ENCODE data around the gene CACNA1B. TPM values are rescaled to one million over a fixed set of nuclear protein-coding genes. Genes with fewer than 3 reads are reported as not detected.

CACNA1B gene
- total RNA-seq, 1 experiment from 2014 or later = 1.7 TPM

DNA sequence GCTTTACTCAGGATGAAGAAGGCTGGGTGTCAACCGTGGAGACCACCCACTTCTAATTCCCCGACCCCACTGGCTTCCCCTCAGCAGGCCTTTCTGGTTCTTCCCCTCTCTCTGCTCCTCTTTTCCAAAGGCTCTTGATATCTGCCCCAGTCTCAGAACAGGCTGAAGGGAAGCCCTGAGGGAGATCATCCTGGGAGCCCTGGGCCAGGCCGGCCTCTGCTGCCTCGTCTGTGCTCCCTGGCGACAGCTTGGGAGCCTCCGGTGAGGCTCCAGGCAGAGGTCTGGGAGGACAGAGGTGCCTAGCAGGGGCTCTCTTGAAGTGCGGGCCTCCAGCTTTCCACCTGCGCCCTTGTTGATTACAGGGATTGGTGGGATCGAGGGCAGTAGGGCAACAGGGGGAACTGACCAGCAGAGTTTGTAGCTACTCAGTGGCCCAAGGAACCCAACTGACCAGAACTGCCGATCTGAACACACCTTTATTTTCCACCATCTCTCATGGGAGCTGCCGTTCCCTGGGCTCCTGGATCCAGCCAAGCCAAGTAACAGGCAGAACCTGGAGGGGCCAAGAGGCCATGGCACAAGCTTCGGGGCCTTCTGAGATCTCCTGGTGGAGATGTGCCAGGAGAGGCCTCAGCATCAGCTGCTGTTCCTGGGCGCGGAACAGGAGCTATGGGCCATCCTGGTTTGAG is 198.5 kb downstream of the CACNA1B start:
- Histone ChIP-seq H3K4me2 (ENCODE audit: low read length) (no peak overlapping the region), H3K9ac (ENCODE audit: low read length) (no peak overlapping the region), H3K27me3 (ENCODE audit: insufficient read depth, low read length) (no peaks in the 10 kb centered on the region), H3K9me3 (ENCODE audit: control insufficient read depth in 1 of 2, insufficient read depth in 1 of 2, low read depth in 1 of 2, low read length in 2 of 2) (no peaks in the 10 kb centered on the region), H3K79me2 (ENCODE audit: insufficient read depth, low read length) (no peaks in the 10 kb centered on the region), H4K20me1 (ENCODE audit: insufficient read depth) (no peaks in the 10 kb centered on the region), H3K27ac (ENCODE audit: low read depth, low read length) (no peak overlapping the region), H3K4me1 (ENCODE audit: control insufficient read depth in 1 of 2, insufficient read depth in 2 of 2, low read length in 2 of 2) (no peaks in the 10 kb centered on the region), H3K36me3 (ENCODE audit: control insufficient read depth in 1 of 2, insufficient read depth in 2 of 2, low read length in 2 of 2) (no peaks in the 10 kb centered on the region), H2AFZ (ENCODE audit: low read depth, low read length, poor library complexity, severe bottlenecking) (no peak overlapping the region), H3K4me3 (replicated peaks in 1 of 2; ENCODE audit: low read depth in 1 of 2, low read length in 2 of 2) (no peak overlapping the region), H3K9me2 (ENCODE audit: insufficient read depth) (no peaks in the 10 kb centered on the region)
- DNase-seq (ENCODE audit: low read depth, low spot score) (no peak), ATAC-seq (no peak)
- BruUV-seq (replicated peaks) = no TSS peak
- intact Hi-C loops (cut with micrococcal nuclease) = no loop called here
- no peak for TF ChIP-seq CEBPB (IDR thresholded peaks at IDR 0.05; ENCODE audit: low read depth)
- TF ChIP-seq JUND (IDR thresholded peaks at IDR 0.05) = no peak
- no peak for TF ChIP-seq RAD21 (IDR thresholded peaks at IDR 0.05; ENCODE audit: low read depth)
- no peak for TF ChIP-seq SRF (IDR thresholded peaks at IDR 0.05; ENCODE audit: low read depth)
- TF ChIP-seq ZBTB33 (IDR thresholded peaks at IDR 0.05; ENCODE audit: extremely low read depth, insufficient replicate concordance, low read length) = no peak
- TF ChIP-seq, protein P1, sequence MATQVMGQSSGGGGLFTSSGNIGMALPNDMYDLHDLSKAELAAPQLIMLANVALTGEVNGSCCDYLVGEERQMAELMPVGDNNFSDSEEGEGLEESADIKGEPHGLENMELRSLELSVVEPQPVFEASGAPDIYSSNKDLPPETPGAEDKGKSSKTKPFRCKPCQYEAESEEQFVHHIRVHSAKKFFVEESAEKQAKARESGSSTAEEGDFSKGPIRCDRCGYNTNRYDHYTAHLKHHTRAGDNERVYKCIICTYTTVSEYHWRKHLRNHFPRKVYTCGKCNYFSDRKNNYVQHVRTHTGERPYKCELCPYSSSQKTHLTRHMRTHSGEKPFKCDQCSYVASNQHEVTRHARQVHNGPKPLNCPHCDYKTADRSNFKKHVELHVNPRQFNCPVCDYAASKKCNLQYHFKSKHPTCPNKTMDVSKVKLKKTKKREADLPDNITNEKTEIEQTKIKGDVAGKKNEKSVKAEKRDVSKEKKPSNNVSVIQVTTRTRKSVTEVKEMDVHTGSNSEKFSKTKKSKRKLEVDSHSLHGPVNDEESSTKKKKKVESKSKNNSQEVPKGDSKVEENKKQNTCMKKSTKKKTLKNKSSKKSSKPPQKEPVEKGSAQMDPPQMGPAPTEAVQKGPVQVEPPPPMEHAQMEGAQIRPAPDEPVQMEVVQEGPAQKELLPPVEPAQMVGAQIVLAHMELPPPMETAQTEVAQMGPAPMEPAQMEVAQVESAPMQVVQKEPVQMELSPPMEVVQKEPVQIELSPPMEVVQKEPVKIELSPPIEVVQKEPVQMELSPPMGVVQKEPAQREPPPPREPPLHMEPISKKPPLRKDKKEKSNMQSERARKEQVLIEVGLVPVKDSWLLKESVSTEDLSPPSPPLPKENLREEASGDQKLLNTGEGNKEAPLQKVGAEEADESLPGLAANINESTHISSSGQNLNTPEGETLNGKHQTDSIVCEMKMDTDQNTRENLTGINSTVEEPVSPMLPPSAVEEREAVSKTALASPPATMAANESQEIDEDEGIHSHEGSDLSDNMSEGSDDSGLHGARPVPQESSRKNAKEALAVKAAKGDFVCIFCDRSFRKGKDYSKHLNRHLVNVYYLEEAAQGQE (IDR thresholded peaks at IDR 0.05; ENCODE audit: low read depth) = no peak
- TF ChIP-seq POLR2A (IDR thresholded peaks at IDR 0.05; ENCODE audit: borderline replicate concordance, extremely low read depth, insufficient read depth, insufficient read length) = no peak
- no peak for TF ChIP-seq POLR2AphosphoS5 (IDR thresholded peaks at IDR 0.05; ENCODE audit: low read depth, low read length)
- TF ChIP-seq, protein P2, sequence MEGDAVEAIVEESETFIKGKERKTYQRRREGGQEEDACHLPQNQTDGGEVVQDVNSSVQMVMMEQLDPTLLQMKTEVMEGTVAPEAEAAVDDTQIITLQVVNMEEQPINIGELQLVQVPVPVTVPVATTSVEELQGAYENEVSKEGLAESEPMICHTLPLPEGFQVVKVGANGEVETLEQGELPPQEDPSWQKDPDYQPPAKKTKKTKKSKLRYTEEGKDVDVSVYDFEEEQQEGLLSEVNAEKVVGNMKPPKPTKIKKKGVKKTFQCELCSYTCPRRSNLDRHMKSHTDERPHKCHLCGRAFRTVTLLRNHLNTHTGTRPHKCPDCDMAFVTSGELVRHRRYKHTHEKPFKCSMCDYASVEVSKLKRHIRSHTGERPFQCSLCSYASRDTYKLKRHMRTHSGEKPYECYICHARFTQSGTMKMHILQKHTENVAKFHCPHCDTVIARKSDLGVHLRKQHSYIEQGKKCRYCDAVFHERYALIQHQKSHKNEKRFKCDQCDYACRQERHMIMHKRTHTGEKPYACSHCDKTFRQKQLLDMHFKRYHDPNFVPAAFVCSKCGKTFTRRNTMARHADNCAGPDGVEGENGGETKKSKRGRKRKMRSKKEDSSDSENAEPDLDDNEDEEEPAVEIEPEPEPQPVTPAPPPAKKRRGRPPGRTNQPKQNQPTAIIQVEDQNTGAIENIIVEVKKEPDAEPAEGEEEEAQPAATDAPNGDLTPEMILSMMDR (IDR thresholded peaks at IDR 0.05 in 2 of 3, conservative IDR thresholded peaks at IDR 0.05 in 1 of 3; ENCODE audit: borderline replicate concordance in 1 of 3, insufficient read depth in 1 of 3, low read depth in 2 of 3, low read length in 2 of 3) = no peak
- TF ChIP-seq ZFX (IDR thresholded peaks at IDR 0.05) = no peak
- TF ChIP-seq, protein P3, sequence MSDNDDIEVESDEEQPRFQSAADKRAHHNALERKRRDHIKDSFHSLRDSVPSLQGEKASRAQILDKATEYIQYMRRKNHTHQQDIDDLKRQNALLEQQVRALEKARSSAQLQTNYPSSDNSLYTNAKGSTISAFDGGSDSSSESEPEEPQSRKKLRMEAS (IDR thresholded peaks at IDR 0.05) = no peak
- no peak for TF ChIP-seq SP1 (IDR thresholded peaks at IDR 0.05; ENCODE audit: low read depth)
- TF ChIP-seq YY1 (IDR thresholded peaks at IDR 0.05; ENCODE audit: extremely low read depth, insufficient replicate concordance, low read depth, low read length) = no peak
- TF ChIP-seq CBX3 (IDR thresholded peaks at IDR 0.05; ENCODE audit: low read depth) = no peak
- TF ChIP-seq EZH2phosphoT487 (IDR thresholded peaks at IDR 0.05; ENCODE audit: borderline replicate concordance) = no peak
- TF ChIP-seq EGR1 (IDR thresholded peaks at IDR 0.05; ENCODE audit: low read depth) = no peak
- no peak for TF ChIP-seq EZH2 (IDR thresholded peaks at IDR 0.05)
- no peak for TF ChIP-seq ELF1 (IDR thresholded peaks at IDR 0.05; ENCODE audit: borderline replicate concordance, low read depth)
- no peak for TF ChIP-seq FOSL1 (IDR thresholded peaks at IDR 0.05; ENCODE audit: low read depth)
- ChIA-PET RAD21 (ENCODE audit: low non-redundant PET in 1 of 2, low total read pairs in 2 of 2, uncharacterized antibody in 2 of 2, unreplicated experiment in 2 of 2) (no interaction called here), POLR2A (no interaction called here), CTCF (no interaction called here)
